Measurements from ENCODE around the gene SMAP1.

DNA sequence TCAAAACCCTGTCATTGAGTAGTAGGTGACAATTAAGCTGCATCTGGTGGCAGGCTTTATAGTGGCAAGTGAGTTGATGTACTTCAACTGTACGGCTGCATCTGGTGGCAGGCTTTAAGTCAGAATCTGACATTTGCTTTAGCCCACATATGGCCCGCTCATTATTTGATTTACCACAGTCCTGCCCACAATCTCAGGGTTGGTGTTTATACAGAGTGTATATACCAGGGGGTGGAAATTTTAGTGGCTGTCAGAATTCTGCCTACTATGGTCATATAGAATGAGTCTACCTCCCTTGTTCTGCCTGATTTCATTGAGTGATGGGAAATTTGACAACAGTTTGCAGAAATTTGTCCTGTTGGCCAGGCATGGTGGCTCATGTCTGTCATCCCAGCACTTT lies 112.3 kb downstream of the SMAP1 start:
- TF ChIP-seq FOS (IDR thresholded peaks at IDR 0.05; ENCODE audit: extremely low read depth, insufficient read length) (no peak), CREM (IDR thresholded peaks at IDR 0.05; ENCODE audit: low read depth) (no peak), ZFX (CRISPR knock-in tag; IDR thresholded peaks at IDR 0.05) (no peak), ZNF316 (IDR thresholded peaks at IDR 0.05) (no peak), ZNF24 (IDR thresholded peaks at IDR 0.05) (no peak)

Measured in K562 (cell line).